ENCODE data around the gene ADD3. TPM values are rescaled to one million over a fixed set of nuclear protein-coding genes. Genes with fewer than 3 reads are reported as not detected.
"Not testable (repeated sequence)": the region's sequence is repeated elsewhere in the genome, so short reads cannot be mapped to it uniquely, and the experiment has no call there.

The ADD3 gene
- total RNA-seq, 2 experiments from 2014 or later, result 44.0 to 52.5 TPM

GRCh38 chr10:110101464-110102144 is 93.8 kb downstream of the ADD3 start:
- Mint-ChIP-seq H3K4me3 (peak overlapping the region; percentile 25), H3K9me3 (peaks cover 8% of the 10 kb centered on the region), H3K27me3 (no peaks in the 10 kb centered on the region), H3K4me1 (peaks cover 62% of the 10 kb centered on the region), H3K27ac (peak overlapping the region; percentile 95), H3K36me3 (peaks cover 34% of the 10 kb centered on the region)
- DNase-seq, result no peak

GRCh38 chr10:110103921-110104461 is 96.2 kb downstream of the ADD3 start:
- peaks cover 38% of the 10 kb centered on the region for H3K36me3 Mint-ChIP-seq
- H3K9me3 Mint-ChIP-seq, result peaks cover 8% of the 10 kb centered on the region
- peak overlapping the region; percentile 60 for H3K27ac Mint-ChIP-seq
- peaks cover 61% of the 10 kb centered on the region for H3K4me1 Mint-ChIP-seq
- DNase-seq, result no peak
- H3K4me3 Mint-ChIP-seq, result no peak overlapping the region
- no peaks in the 10 kb centered on the region for H3K27me3 Mint-ChIP-seq

GRCh38 chr10:110105873-110106272 is 98.1 kb downstream of the ADD3 start:
- Mint-ChIP-seq H3K36me3 (peaks cover 49% of the 10 kb centered on the region), H3K27me3 (no peaks in the 10 kb centered on the region), H3K9me3 (peaks cover 6% of the 10 kb centered on the region), H3K27ac (no peak overlapping the region), H3K4me1 (peaks cover 60% of the 10 kb centered on the region), H3K4me3 (no peak overlapping the region)
- no peak for DNase-seq

- Mint-ChIP-seq H3K27me3 (no peaks in the 10 kb centered on the region), H3K4me3 (no peak overlapping the region), H3K4me1 (peaks cover 44% of the 10 kb centered on the region), H3K27ac (no peak overlapping the region), H3K36me3 (peaks cover 43% of the 10 kb centered on the region), H3K9me3 (peaks cover 4% of the 10 kb centered on the region)
- DNase-seq, result no peak
Measured at GRCh38 chr10:110107430-110107829, 99.6 kb downstream of the ADD3 start.

- peaks cover 41% of the 10 kb centered on the region for H3K4me1 Mint-ChIP-seq
- no peak for DNase-seq
- H3K27me3 Mint-ChIP-seq, result no peaks in the 10 kb centered on the region
- no peak overlapping the region for H3K4me3 Mint-ChIP-seq
- H3K27ac Mint-ChIP-seq, result no peak overlapping the region
- peaks cover 4% of the 10 kb centered on the region for H3K9me3 Mint-ChIP-seq
- H3K36me3 Mint-ChIP-seq, result peaks cover 44% of the 10 kb centered on the region
Measured at GRCh38 chr10:110107887-110108286, 100.1 kb downstream of the ADD3 start.

GRCh38 chr10:110109511-110109910 is 101.7 kb downstream of the ADD3 start:
- H3K4me3 Mint-ChIP-seq, result no peak overlapping the region
- H3K9me3 Mint-ChIP-seq, result no peaks in the 10 kb centered on the region
- DNase-seq, result no peak
- H3K36me3 Mint-ChIP-seq, result peaks cover 35% of the 10 kb centered on the region
- no peaks in the 10 kb centered on the region for H3K27me3 Mint-ChIP-seq
- H3K27ac Mint-ChIP-seq, result no peak overlapping the region
- peaks cover 26% of the 10 kb centered on the region for H3K4me1 Mint-ChIP-seq

- no peak for DNase-seq
- Mint-ChIP-seq H3K4me1 (peaks cover 23% of the 10 kb centered on the region), H3K36me3 (peaks cover 35% of the 10 kb centered on the region), H3K27me3 (no peaks in the 10 kb centered on the region), H3K9me3 (no peaks in the 10 kb centered on the region), H3K27ac (peak overlapping the region; percentile 14), H3K4me3 (no peak overlapping the region)
Measured at GRCh38 chr10:110110338-110110737, 102.6 kb downstream of the ADD3 start.

- Mint-ChIP-seq H3K4me3 (no peak overlapping the region), H3K4me1 (peaks cover 24% of the 10 kb centered on the region), H3K36me3 (peaks cover 34% of the 10 kb centered on the region), H3K27me3 (no peaks in the 10 kb centered on the region), H3K27ac (no peak overlapping the region), H3K9me3 (no peaks in the 10 kb centered on the region)
- no peak for DNase-seq
Measured at GRCh38 chr10:110113670-110114337, 106.0 kb downstream of the ADD3 start.

GRCh38 chr10:110114668-110115067 is 106.9 kb downstream of the ADD3 start:
- H3K27me3 Mint-ChIP-seq, H3K27ac Mint-ChIP-seq, DNase-seq, H3K9me3 Mint-ChIP-seq, H3K4me3 Mint-ChIP-seq: not testable (repeated sequence)
- peaks cover 35% of the 10 kb centered on the region for H3K36me3 Mint-ChIP-seq
- peaks cover 26% of the 10 kb centered on the region for H3K4me1 Mint-ChIP-seq

- peaks cover 17% of the 10 kb centered on the region for H3K4me1 Mint-ChIP-seq
- peaks cover 30% of the 10 kb centered on the region for H3K36me3 Mint-ChIP-seq
- no peaks in the 10 kb centered on the region for H3K9me3 Mint-ChIP-seq
- H3K27ac Mint-ChIP-seq, result no peak overlapping the region
- no peaks in the 10 kb centered on the region for H3K27me3 Mint-ChIP-seq
- no peak for DNase-seq
- H3K4me3 Mint-ChIP-seq, result no peak overlapping the region
Measured at GRCh38 chr10:110115784-110116520, 108.2 kb downstream of the ADD3 start.

GRCh38 chr10:110118891-110119621 is 111.3 kb downstream of the ADD3 start:
- Mint-ChIP-seq H3K4me1 (peaks cover 20% of the 10 kb centered on the region), H3K27ac (no peak overlapping the region), H3K4me3 (no peak overlapping the region), H3K9me3 (no peaks in the 10 kb centered on the region), H3K27me3 (no peaks in the 10 kb centered on the region), H3K36me3 (peaks cover 29% of the 10 kb centered on the region)
- no peak for DNase-seq

GRCh38 chr10:110123594-110123993 is 115.8 kb downstream of the ADD3 start:
- H3K27me3 Mint-ChIP-seq, result no peaks in the 10 kb centered on the region
- peaks cover 28% of the 10 kb centered on the region for H3K36me3 Mint-ChIP-seq
- H3K9me3 Mint-ChIP-seq, result no peaks in the 10 kb centered on the region
- H3K4me1 Mint-ChIP-seq, result peaks cover 6% of the 10 kb centered on the region
- no peak for DNase-seq
- no peak overlapping the region for H3K27ac Mint-ChIP-seq
- no peak overlapping the region for H3K4me3 Mint-ChIP-seq

GRCh38 chr10:110129490-110129889 is 121.7 kb downstream of the ADD3 start:
- no peak for DNase-seq
- H3K4me1 Mint-ChIP-seq, result peaks cover 5% of the 10 kb centered on the region
- H3K9me3 Mint-ChIP-seq, result no peaks in the 10 kb centered on the region
- H3K4me3 Mint-ChIP-seq, result no peak overlapping the region
- no peaks in the 10 kb centered on the region for H3K27me3 Mint-ChIP-seq
- H3K27ac Mint-ChIP-seq, result peak overlapping the region; percentile 17
- peaks cover 13% of the 10 kb centered on the region for H3K36me3 Mint-ChIP-seq

- no peak for DNase-seq
- H3K9me3 Mint-ChIP-seq, result no peaks in the 10 kb centered on the region
- H3K27me3 Mint-ChIP-seq, result no peaks in the 10 kb centered on the region
- peak overlapping the region; percentile 36 for H3K27ac Mint-ChIP-seq
- H3K36me3 Mint-ChIP-seq, result peaks cover 8% of the 10 kb centered on the region
- no peak overlapping the region for H3K4me3 Mint-ChIP-seq
- peaks cover 26% of the 10 kb centered on the region for H3K4me1 Mint-ChIP-seq
Measured at GRCh38 chr10:110134917-110135316, 127.1 kb downstream of the ADD3 start.

- H3K4me3 Mint-ChIP-seq, H3K9me3 Mint-ChIP-seq, H3K27ac Mint-ChIP-seq, H3K36me3 Mint-ChIP-seq, H3K27me3 Mint-ChIP-seq, DNase-seq: not testable (repeated sequence)
- peaks cover 26% of the 10 kb centered on the region for H3K4me1 Mint-ChIP-seq
Measured at GRCh38 chr10:110135836-110136235, 128.1 kb downstream of the ADD3 start.

All from activated naive CD8-positive, alpha-beta T cell treated with anti-CD3 and anti-CD28 coated beads for 36 hours (primary cell).